HUES6 (cell line): Measurements from ENCODE around the gene KCNT1.

ENCODE experiments used
- H3K27ac ChIP-seq: 2 replicates; pipeline ENCODE4 v1.7.0; 2013; ENCODE audit warnings: low read depth, mild to moderate bottlenecking, low read length, inconsistent platforms
- H3K27me3 ChIP-seq: 2 replicates; pipeline ENCODE4 v1.6.1; 2013; ENCODE audit warnings: low read length; ENCODE audit not compliant: control insufficient read depth, insufficient read depth
- H3K36me3 ChIP-seq: 2 replicates; pipeline ENCODE4 v1.6.1; 2013; ENCODE audit warnings: low read length; ENCODE audit not compliant: control insufficient read depth, insufficient read depth
- H3K4me1 ChIP-seq: 2 replicates; pipeline ENCODE4 v1.6.1; 2013; ENCODE audit warnings: low read length; ENCODE audit not compliant: control insufficient read depth, insufficient read depth
- H3K4me3 ChIP-seq: 2 replicates; pipeline ENCODE4 v1.5.1; 2013; ENCODE audit warnings: low read depth, low read length
- H3K9ac ChIP-seq: one replicate; pipeline ENCODE4 v1.6.1; 2013; ENCODE audit warnings: mild to moderate bottlenecking, low read length
- H3K9me3 ChIP-seq: 2 replicates; pipeline ENCODE4 v1.6.1; 2013; ENCODE audit warnings: low read depth, low read length; ENCODE audit not compliant: control insufficient read depth, insufficient read depth

The KCNT1 gene

DNA sequence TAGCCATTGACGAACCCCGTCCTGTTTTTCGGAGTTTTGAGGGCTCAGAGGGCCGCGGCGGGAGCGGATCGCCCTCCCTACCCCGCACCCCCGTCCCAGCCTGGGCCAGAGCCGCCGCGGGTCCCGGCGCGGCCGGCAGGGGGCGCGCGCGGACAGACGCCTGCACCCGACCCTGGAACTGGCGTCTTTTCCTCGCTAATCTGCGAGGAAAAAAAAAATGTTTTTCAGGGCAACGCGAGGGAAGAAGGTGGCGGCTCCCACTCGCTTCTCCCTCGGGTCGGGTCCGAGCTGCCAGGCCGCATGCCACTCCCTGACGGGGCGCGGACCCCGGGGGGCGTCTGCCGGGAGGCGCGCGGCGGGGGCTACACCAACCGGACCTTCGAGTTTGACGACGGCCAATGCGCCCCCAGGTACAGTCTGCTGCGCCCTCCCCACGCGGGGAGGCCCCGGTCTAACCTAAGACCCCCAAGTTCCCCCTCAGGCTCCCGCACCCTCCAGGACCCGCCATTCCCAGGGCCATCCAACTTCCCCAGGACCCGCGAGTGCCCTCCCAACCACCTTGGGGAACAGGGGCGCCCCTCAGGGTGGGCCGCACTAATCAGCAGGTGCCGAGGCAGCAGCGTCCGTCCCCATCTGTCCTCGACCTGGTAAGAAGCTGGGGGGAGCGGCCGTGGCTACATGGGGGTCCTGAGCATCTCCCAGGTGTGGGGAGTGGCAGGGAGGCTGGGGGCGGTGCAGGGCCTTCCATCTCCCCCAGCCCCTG lies at the start of gene KCNT1:
Gene KCNT1 (plus strand): TSS at position 227 of the 763 bp plus-strand sequence. CDS start 74 bp downstream, at position 301.
- Histone ChIP-seq H3K9ac (no peak within 1 kb of the TSS), H3K27ac (no peak within 1 kb of the TSS), H3K36me3 (no peaks in the 10 kb centered on the region), H3K9me3 (no peaks in the 10 kb centered on the region), H3K4me3 (peak within 1 kb of the TSS; percentile 55), H3K27me3 (peaks cover 26% of the 10 kb centered on the region), H3K4me1 (no peaks in the 10 kb centered on the region; the same call in 1 of the 2 replicates)

- H3K9ac ChIP-seq, result no peak overlapping the region
- H3K9me3 ChIP-seq, result peaks cover 57% of the 10 kb centered on the region
- no peaks in the 10 kb centered on the region for H3K36me3 ChIP-seq
- H3K4me1 ChIP-seq, result no peaks in the 10 kb centered on the region
- no peaks in the 10 kb centered on the region for H3K27me3 ChIP-seq
- no peak overlapping the region for H3K27ac ChIP-seq
- no peak overlapping the region for H3K4me3 ChIP-seq
These were observed 46.7 kb upstream of the KCNT1 start for GRCh38 chr9:135655317-135655716.

DNA sequence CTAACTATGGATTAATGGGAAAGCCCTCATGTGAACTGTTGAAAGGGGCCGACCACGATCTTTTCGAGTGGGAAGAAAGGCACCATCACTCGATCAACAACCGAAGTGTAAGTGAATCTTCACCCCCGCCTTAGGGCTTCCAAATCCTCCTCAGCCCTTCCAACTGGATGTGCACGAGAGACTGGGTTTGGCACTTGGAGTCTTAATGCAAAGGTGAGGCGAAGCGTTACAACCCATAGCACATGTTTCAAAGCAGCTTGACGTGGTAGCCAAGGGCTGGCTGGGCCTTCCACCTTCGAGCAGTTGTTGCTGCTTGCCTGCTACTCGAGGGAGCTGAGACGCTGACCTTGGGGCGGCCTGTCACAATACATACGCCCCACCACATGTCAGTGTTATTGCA lies 44.6 kb upstream of the KCNT1 start:
- no peaks in the 10 kb centered on the region for H3K36me3 ChIP-seq
- no peak overlapping the region for H3K4me3 ChIP-seq
- peaks cover 44% of the 10 kb centered on the region for H3K9me3 ChIP-seq
- peaks cover 4% of the 10 kb centered on the region; the same call in 1 of the 2 replicates for H3K4me1 ChIP-seq
- no peaks in the 10 kb centered on the region for H3K27me3 ChIP-seq
- H3K9ac ChIP-seq, result no peak overlapping the region
- H3K27ac ChIP-seq, result no peak overlapping the region

GRCh38 chr9:135659252-135659651 lies 42.7 kb upstream of the KCNT1 start:
- no peak overlapping the region for H3K4me3 ChIP-seq
- H3K9ac ChIP-seq, result no peak overlapping the region
- no peaks in the 10 kb centered on the region for H3K36me3 ChIP-seq
- peaks cover 32% of the 10 kb centered on the region for H3K9me3 ChIP-seq
- no peak overlapping the region for H3K27ac ChIP-seq
- H3K4me1 ChIP-seq, result peaks cover 4% of the 10 kb centered on the region; the same call in 1 of the 2 replicates
- H3K27me3 ChIP-seq, result no peaks in the 10 kb centered on the region

DNA sequence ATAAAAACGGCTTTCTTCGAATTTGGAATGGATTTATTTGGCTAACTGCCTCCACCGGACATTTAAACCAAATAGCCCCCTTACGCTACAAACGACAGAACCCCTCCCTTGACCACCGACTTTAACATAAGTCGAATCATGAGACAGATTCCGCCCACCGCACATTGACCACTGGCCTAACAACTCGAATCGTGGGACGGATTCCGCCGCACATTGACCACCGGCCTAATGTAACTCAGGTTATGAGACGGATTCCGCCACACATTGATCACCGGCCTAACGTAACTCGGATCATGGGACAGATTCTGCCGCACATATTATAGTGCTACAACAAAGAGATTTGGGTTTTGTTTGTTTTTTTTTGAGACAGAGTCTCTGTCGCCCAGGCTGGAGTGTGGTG lies 41.6 kb upstream of the KCNT1 start:
- H3K4me3 ChIP-seq, result no peak overlapping the region
- no peaks in the 10 kb centered on the region for H3K27me3 ChIP-seq
- no peak overlapping the region for H3K27ac ChIP-seq
- peaks cover 4% of the 10 kb centered on the region; the same call in 1 of the 2 replicates for H3K4me1 ChIP-seq
- no peaks in the 10 kb centered on the region for H3K36me3 ChIP-seq
- H3K9ac ChIP-seq, result no peak overlapping the region
- peaks cover 21% of the 10 kb centered on the region for H3K9me3 ChIP-seq

GRCh38 chr9:135661816-135662560 lies 40.0 kb upstream of the KCNT1 start:
- Histone ChIP-seq H3K9me3 (peaks cover 14% of the 10 kb centered on the region), H3K9ac (no peak overlapping the region), H3K36me3 (no peaks in the 10 kb centered on the region), H3K4me3 (no peak overlapping the region), H3K4me1 (peaks cover 4% of the 10 kb centered on the region; the same call in 1 of the 2 replicates), H3K27ac (no peak overlapping the region), H3K27me3 (no peaks in the 10 kb centered on the region; the same call in 1 of the 2 replicates)

GRCh38 chr9:135662758-135663450 lies 39.1 kb upstream of the KCNT1 start, which contains the start of gene LCN9:
Gene LCN9, plus strand, starts transcription at chr9:135663309. Its CDS starts 13 bp downstream, at chr9:135663322.
- Histone ChIP-seq H3K9ac (no peak within 1 kb of the TSS), H3K36me3 (no peaks in the 10 kb centered on the region), H3K4me1 (peaks cover 4% of the 10 kb centered on the region; the same call in 1 of the 2 replicates), H3K4me3 (no peak within 1 kb of the TSS), H3K27me3 (no peaks in the 10 kb centered on the region; the same call in 1 of the 2 replicates), H3K27ac (no peak within 1 kb of the TSS), H3K9me3 (peaks cover 7% of the 10 kb centered on the region)

DNA sequence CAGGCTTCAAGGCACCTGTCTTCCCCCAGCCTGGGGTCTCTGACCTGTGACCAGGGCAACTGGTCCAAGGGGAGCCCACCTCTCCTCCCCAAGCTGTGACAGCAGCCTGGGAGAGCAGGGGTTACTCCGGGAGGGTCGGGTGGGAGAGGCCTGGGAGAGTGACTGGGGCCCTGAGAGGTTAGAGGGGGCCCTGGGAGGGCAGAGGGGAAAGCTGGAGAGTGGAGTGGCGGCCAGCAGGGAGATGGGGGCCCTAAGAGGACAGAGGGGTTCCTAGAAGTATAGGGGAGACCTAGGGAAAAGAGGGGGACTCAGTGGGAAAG lies 38.6 kb upstream of the KCNT1 start:
- no peaks in the 10 kb centered on the region for H3K36me3 ChIP-seq
- no peaks in the 10 kb centered on the region; the same call in 1 of the 2 replicates for H3K27me3 ChIP-seq
- H3K9ac ChIP-seq, result no peak overlapping the region
- no peak overlapping the region for H3K27ac ChIP-seq
- no peak overlapping the region for H3K4me3 ChIP-seq
- H3K4me1 ChIP-seq, result peaks cover 4% of the 10 kb centered on the region; the same call in 1 of the 2 replicates
- H3K9me3 ChIP-seq, result peaks cover 5% of the 10 kb centered on the region

DNA sequence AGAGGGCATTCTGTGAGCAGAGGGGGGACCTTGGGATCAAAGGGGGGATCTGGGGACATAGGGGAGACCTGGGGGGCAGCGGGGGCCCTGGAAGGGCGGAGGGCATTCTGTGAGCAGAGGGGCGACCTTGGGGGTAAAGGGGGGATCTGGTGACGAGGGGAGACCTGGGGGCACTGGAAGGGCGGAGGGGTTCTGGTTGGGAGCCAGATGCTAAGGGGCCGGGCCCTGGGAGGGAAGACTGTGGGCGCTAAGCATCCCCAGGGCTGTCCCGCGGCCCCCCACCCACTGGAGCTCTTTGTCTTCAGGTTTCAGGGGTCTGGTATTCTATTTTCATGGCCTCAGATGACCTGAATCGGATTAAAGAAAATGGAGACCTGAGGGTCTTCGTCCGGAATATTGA lies 38.1 kb upstream of the KCNT1 start:
- Histone ChIP-seq H3K27me3 (no peaks in the 10 kb centered on the region; the same call in 1 of the 2 replicates), H3K36me3 (no peaks in the 10 kb centered on the region), H3K9me3 (peaks cover 8% of the 10 kb centered on the region), H3K4me3 (no peak overlapping the region), H3K4me1 (peaks cover 4% of the 10 kb centered on the region; the same call in 1 of the 2 replicates), H3K9ac (no peak overlapping the region), H3K27ac (no peak overlapping the region)

GRCh38 chr9:135664266-135664665 lies 37.7 kb upstream of the KCNT1 start:
- H3K27me3 ChIP-seq, result no peaks in the 10 kb centered on the region; the same call in 1 of the 2 replicates

More at GRCh38 chr9:135664266-135664665, 37.7 kb upstream of the KCNT1 start:
- no peak overlapping the region for H3K9ac ChIP-seq
- H3K27ac ChIP-seq, result no peak overlapping the region
- peaks cover 12% of the 10 kb centered on the region for H3K9me3 ChIP-seq
- peaks cover 4% of the 10 kb centered on the region; the same call in 1 of the 2 replicates for H3K4me1 ChIP-seq
- H3K4me3 ChIP-seq, result no peak overlapping the region
- no peaks in the 10 kb centered on the region for H3K36me3 ChIP-seq
